A549 (cell line): Measurements from ENCODE around the gene SOX6. TPM values are rescaled to one million over a fixed set of nuclear protein-coding genes. Genes with fewer than 3 reads are reported as not detected.
A peak's percentile ranks its signal among the peaks of the same experiment; 100 is the strongest.

Experiments used
- ATAC-seq, 2 experiments: fragments of 200-7000 bp in 1 of 2; fragments of >200 bp in 1 of 2; cut with Nextera tagmentation in 1 of 2; cut with Tn5 transposase in 1 of 2; 3 replicates each; pipeline versions ENCODE4 v1.8.0 to v1.9.1; 2018 to 2020; ENCODE audit warnings: mild to moderate bottlenecking in 1 of 2, moderate library complexity in 1 of 2
- CTCF ChIA-PET: fragments of 300-600 bp; sonication (Branson Sonifier 250); formaldehyde crosslinking; extraction: SDS; loops from one replicate; lab custom pipeline; 2021; ENCODE audit warnings: antibody characterized with exemption, inconsistent platforms; lab: Yijun Ruan, JAX
- POLR2A ChIA-PET: fragments of 350-600 bp; formaldehyde crosslinking; extraction: SDS; loops from one replicate; lab custom pipeline; 2021; ENCODE audit warnings: antibody characterized with exemption, inconsistent platforms; lab: Yijun Ruan, JAX
- DNase-seq, 2 experiments: peaks; one replicate each; pipeline versions ENCODE4 v3.0.0 to v3.0.0-alpha.2; 2011 to 2016; ENCODE audit warnings: low read depth in 1 of 2, low spot score in 1 of 2
- FAIRE-seq: peaks from 2 replicates; lab custom pipeline; 2011; peaks lifted over from hg19 to GRCh38; lab: Jason Lieb, UNC
- H3K27ac ChIP-seq, 2 experiments: fragments of >200 bp; sonication (Bioruptor Twin); formaldehyde crosslinking; 3 replicates each; pipeline ENCODE4 v1.5.1; 2016 to 2017
- H3K4me1 ChIP-seq: fragments of >200 bp; sonication (Bioruptor Twin); formaldehyde crosslinking; 3 replicates; pipeline ENCODE4 v1.6.1; 2016
- H3K4me2 ChIP-seq: fragments of >200 bp; sonication (Bioruptor Twin); formaldehyde crosslinking; 3 replicates; pipeline ENCODE4 v1.6.1; 2016
- H3K4me3 ChIP-seq: fragments of >200 bp; sonication (Bioruptor Twin); formaldehyde crosslinking; 3 replicates; pipeline ENCODE4 v1.5.1; 2016
- H3K9me3 ChIP-seq: fragments of >200 bp; sonication (Bioruptor Twin); formaldehyde crosslinking; 3 replicates; pipeline ENCODE4 v1.6.1; 2016
- CEBPB ChIP-seq, 2 experiments: fragments of >200 bp in 1 of 2; sonication (Bioruptor Twin) in 1 of 2; formaldehyde crosslinking in 1 of 2; IDR thresholded peaks; 2 replicates each; pipeline ENCODE4 v1.6.1; 2012 to 2016
- EP300 ChIP-seq, 2 experiments: fragments of >200 bp; sonication (Bioruptor Twin); formaldehyde crosslinking; IDR thresholded peaks; 2 replicates in 1 of 2; 3 replicates in 1 of 2; pipeline ENCODE4 v1.6.1; 2016 to 2017
- FOSB ChIP-seq: fragments of 250-450 bp; sonication (Bioruptor Pico); IDR thresholded peaks from 2 replicates; pipeline ENCODE4 v1.5.0; 2020; ENCODE audit warnings: mild to moderate bottlenecking, moderate library complexity
- FOSL2 ChIP-seq, 2 experiments: fragments of 450-650 bp in 1 of 2; fragments of >200 bp in 1 of 2; sonication (Bioruptor Twin) in 1 of 2; formaldehyde crosslinking; IDR thresholded peaks; 2 replicates each; pipeline versions ENCODE4 v1.5.0 to v1.6.1; 2016 to 2020; ENCODE audit warnings: mild to moderate bottlenecking in 1 of 2, moderate library complexity in 1 of 2
- HDAC2 ChIP-seq: fragments of 200-600 bp; sonication (generic); IDR thresholded peaks from 2 replicates; pipeline ENCODE4 v1.6.1; 2016
- HEYL ChIP-seq: fragments of 250-450 bp; sonication (Bioruptor Pico); IDR thresholded peaks from 2 replicates; pipeline ENCODE4 v1.8.0; 2021; ENCODE audit warnings: mild to moderate bottlenecking, moderate library complexity
- HMGXB4 ChIP-seq: fragments of 250-450 bp; sonication (Bioruptor Pico); IDR thresholded peaks from 2 replicates; pipeline ENCODE4 v1.5.0; 2021; ENCODE audit warnings: mild to moderate bottlenecking, moderate library complexity, borderline replicate concordance
- HOXB13 ChIP-seq: fragments of 250-450 bp; sonication (Bioruptor Pico); IDR thresholded peaks from 2 replicates; pipeline ENCODE4 v1.5.0; 2020; ENCODE audit warnings: low read depth, mild to moderate bottlenecking, moderate library complexity
- KDM1A ChIP-seq: fragments of 200-600 bp; sonication (generic); IDR thresholded peaks from 2 replicates; pipeline ENCODE4 v1.6.1; 2016; ENCODE audit warnings: low read depth, mild to moderate bottlenecking
- KDM5A ChIP-seq: fragments of 200-600 bp; sonication (generic); IDR thresholded peaks from 2 replicates; pipeline ENCODE4 v1.6.1; 2016; ENCODE audit warnings: antibody characterized with exemption, mild to moderate bottlenecking
- MAX ChIP-seq: IDR thresholded peaks from 2 replicates; pipeline ENCODE4 v1.6.1; 2012
- PHF8 ChIP-seq: fragments of 200-600 bp; sonication (generic); IDR thresholded peaks from 2 replicates; pipeline ENCODE4 v1.6.1; 2016; ENCODE audit warnings: low read depth, mild to moderate bottlenecking, antibody characterized with exemption, moderate library complexity, borderline replicate concordance
- POLR2AphosphoS2 ChIP-seq: conservative IDR thresholded peaks from 2 replicates; pipeline ENCODE4 v1.6.1; 2012; ENCODE audit warnings: low read length, improper control_type of control experiment, inconsistent platforms
- REST ChIP-seq: fragments of 200-600 bp; sonication (generic); IDR thresholded peaks from 2 replicates; pipeline ENCODE4 v1.6.1; 2016; ENCODE audit warnings: antibody characterized with exemption, mild to moderate bottlenecking, moderate library complexity
- RNF2 ChIP-seq: fragments of 200-600 bp; sonication (generic); IDR thresholded peaks from 2 replicates; pipeline ENCODE4 v1.6.1; 2016; ENCODE audit warnings: low read depth, mild to moderate bottlenecking, antibody characterized with exemption, moderate library complexity, borderline replicate concordance
- TFCP2L1 ChIP-seq: fragments of 250-450 bp; sonication (Bioruptor Pico); IDR thresholded peaks from 2 replicates; pipeline ENCODE4 v1.5.0; 2021; ENCODE audit warnings: mild to moderate bottlenecking
- TP53 ChIP-seq: fragments of 250-450 bp; sonication (Bioruptor Pico); IDR thresholded peaks from 2 replicates; pipeline ENCODE4 v1.5.0; 2021; ENCODE audit warnings: mild to moderate bottlenecking, moderate library complexity
- USF2 ChIP-seq: fragments of 450-650 bp; IDR thresholded peaks from 2 replicates; pipeline ENCODE4 v1.6.1; 2014; ENCODE audit warnings: antibody characterized with exemption
- ZSCAN20 ChIP-seq: fragments of 250-450 bp; sonication (Bioruptor Pico); IDR thresholded peaks from 2 replicates; pipeline ENCODE4 v1.8.0; 2022; ENCODE audit warnings: mild to moderate bottlenecking, moderate library complexity
- WGBS: methylation state at CpG from one replicate; pipeline ENCODE4 v1.1.6; 2017; ENCODE audit errors: missing lambda C conversion rate; 5-methylcytosine and 5-hydroxymethylcytosine counted together
- polyA plus RNA-seq, 4 experiments: library from polyadenylated mRNA; depleted of rRNA in 3 of 4; stranded (reverse); fragments of >200 nt; fragmentation: RNase III in 1 of 4; extraction: RNeasy Plus Mini Kit Qiagen cat#74134 plus additional on column Dnase treatment in 1 of 4; gene quantifications; 2 replicates in 3 of 4; 3 replicates in 1 of 4; pipeline ENCODE4 v1.2.3, GENCODE V29; 2011 to 2017

SOX6 gene
- polyA plus RNA-seq, 2 of the 4 experiments (the other 2 are of a cell fraction): 0.18 TPM; not detected in 1

GRCh38 chr11:16225623-16226022, 130.7 kb downstream of the SOX6 start:
- 80% methylated on average over 1 of the region's 1 CpG for WGBS

GRCh38 chr11:16223558-16223957, 132.8 kb downstream of the SOX6 start:
- Histone ChIP-seq H3K9me3 (no peaks in the 10 kb centered on the region), H3K4me2 (no peak overlapping the region), H3K4me1 (peaks cover 15% of the 10 kb centered on the region; the same call in 2 of the 3 replicates), H3K4me3 (no peak overlapping the region), H3K27ac (no peak overlapping the region)
- no peak for TF ChIP-seq HDAC2
- TF ChIP-seq FOSB: no peak
- no peak for TF ChIP-seq KDM5A
- no peak for TF ChIP-seq FOSL2 (IDR thresholded peaks at IDR 0.05)
- TF ChIP-seq FOSL2 (CRISPR knock-in tag; IDR thresholded peaks at IDR 0.05): no peak
- no peak for TF ChIP-seq MAX
- FAIRE-seq (no peak), DNase-seq (no peak), ATAC-seq (no peak)
- WGBS: 51% methylated on average over 1 of the region's 1 CpG
- CTCF ChIA-PET: no interaction called here
- POLR2A ChIA-PET: no interaction called here

More at GRCh38 chr11:16225623-16226022, 130.7 kb downstream of the SOX6 start:
- POLR2A ChIA-PET: no interaction called here
- peaks cover 15% of the 10 kb centered on the region; the same call in 2 of the 3 replicates for H3K4me1 ChIP-seq
- ATAC-seq (no peak), FAIRE-seq (no peak), DNase-seq (no peak)
- no peak overlapping the region; a peak in 1 of 6 replicates for H3K27ac ChIP-seq
- H3K9me3 ChIP-seq: no peaks in the 10 kb centered on the region
- TF ChIP-seq FOSL2 (IDR thresholded peaks at IDR 0.05) (no peak), FOSL2 (CRISPR knock-in tag; IDR thresholded peaks at IDR 0.05) (no peak), REST (no peak), EP300 (IDR thresholded peaks at IDR 0.05) (no peak), TP53 (no peak), MAX (no peak), KDM1A (no peak), HOXB13 (no peak)
- H3K4me3 ChIP-seq: no peak overlapping the region
- H3K4me2 ChIP-seq: peak overlapping the region; percentile 18; the same call in 1 of the 3 replicates
- CTCF ChIA-PET: no interaction called here

GRCh38 chr11:16217631-16218030, 138.7 kb downstream of the SOX6 start:
- no peak overlapping the region for H3K4me2 ChIP-seq
- DNase-seq: no peak
- no peak overlapping the region for H3K4me3 ChIP-seq
- WGBS: 70% methylated on average over 3 of the region's 3 CpGs
- CTCF ChIA-PET: no interaction called here
- ATAC-seq: no peak
- POLR2A ChIA-PET: no interaction called here
- H3K27ac ChIP-seq: no peak overlapping the region
- FAIRE-seq: no peak
- TF ChIP-seq CEBPB (IDR thresholded peaks at IDR 0.05) (no peak), HMGXB4 (CRISPR knock-in tag) (no peak), TFCP2L1 (CRISPR knock-in tag) (no peak), POLR2AphosphoS2 (no peak), RNF2 (no peak), HEYL (CRISPR knock-in tag) (no peak), PHF8 (no peak), USF2 (no peak), ZSCAN20 (CRISPR knock-in tag) (no peak)
- H3K4me1 ChIP-seq: no peaks in the 10 kb centered on the region
- no peaks in the 10 kb centered on the region for H3K9me3 ChIP-seq
